ENCODE measurements around the gene FAM47E. TPM values are rescaled to one million over a fixed set of nuclear protein-coding genes. Genes with fewer than 3 reads are reported as not detected.

FAM47E gene
- total RNA-seq, 1 experiment from 2014 or later, result 2.0 TPM

DNA sequence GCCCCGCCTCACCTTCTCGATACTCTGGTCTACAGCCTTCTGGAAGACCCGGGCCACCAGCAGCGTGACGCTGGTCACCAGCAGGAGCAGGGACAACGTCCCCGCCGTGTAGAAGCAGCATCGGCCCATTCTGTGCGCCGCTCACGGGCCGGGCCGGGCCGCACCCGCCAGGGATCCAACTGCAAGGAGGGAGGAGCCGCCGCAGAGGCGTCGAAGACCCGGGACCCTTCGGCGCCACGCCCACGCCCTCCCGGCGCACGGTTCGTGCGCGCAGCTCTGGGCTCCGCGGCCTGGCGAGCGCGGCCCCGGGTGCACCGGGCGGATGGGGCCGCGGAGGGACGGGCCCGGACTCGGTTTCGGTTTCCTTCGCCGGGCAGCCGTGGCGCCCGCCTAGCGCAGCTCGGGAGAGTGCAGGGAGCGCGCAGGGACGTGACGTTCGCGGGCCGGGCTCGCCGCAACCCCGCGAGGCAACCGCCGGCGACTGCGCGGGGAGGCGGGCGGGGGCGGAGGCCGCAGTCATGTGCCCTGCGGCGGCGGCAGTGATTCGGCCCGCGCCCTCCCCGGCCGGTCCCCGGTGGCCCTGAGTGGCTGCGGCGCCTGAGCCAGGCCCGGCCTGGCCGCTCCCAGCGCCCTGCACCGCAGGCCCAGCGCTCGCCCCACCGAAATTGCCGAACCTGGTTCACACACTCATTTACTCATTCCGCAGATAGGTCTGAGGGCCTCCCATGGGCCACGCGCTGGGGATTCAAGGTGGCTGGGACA, 37.9 kb upstream of the FAM47E start, which contains the start of gene SCARB2:
Gene SCARB2 (minus strand): TSS at position 410 of the 762 bp plus-strand sequence. CDS start 281 bp downstream, at position 129.
- Mint-ChIP-seq H3K4me1 (peaks cover 45 to 47% of the 10 kb centered on the region in 2 experiments), H3K27ac (peak within 1 kb of the TSS; percentile 63 to 97 (median 71)), H3K27me3 (ENCODE audit: low read depth) (peaks cover 15% of the 10 kb centered on the region), H3K4me3 (peak within 1 kb of the TSS; percentile 91 to 92), H3K36me3 (ENCODE audit: insufficient read depth in 1 of 3, low read depth in 3 of 3) (no peaks in the 10 kb centered on the region; a peak in 1 of 7 replicates), H3K9me3 (no peaks in the 10 kb centered on the region)
- Histone ChIP-seq H4K91ac (ENCODE audit: insufficient read length, low read depth, low read length) (no peak within 1 kb of the TSS), H2BK20ac (ENCODE audit: low read depth, low read length, poor library complexity, severe bottlenecking) (no peak within 1 kb of the TSS), H3K23ac (ENCODE audit: insufficient read length, low read depth, low read length) (no peak within 1 kb of the TSS), H2BK15ac (ENCODE audit: low read depth, low read length) (no peak within 1 kb of the TSS), H3K18ac (ENCODE audit: insufficient read length, low read depth, low read length) (peak within 1 kb of the TSS; percentile 73), H2AFZ (ENCODE audit: low read length) (no peak within 1 kb of the TSS), H4K20me1 (ENCODE audit: control insufficient read depth, insufficient read depth, insufficient read length) (no peaks in the 10 kb centered on the region), H2BK5ac (ENCODE audit: insufficient read length, low read length) (no peak within 1 kb of the TSS), H3T11ph (ENCODE audit: low read length) (no peak within 1 kb of the TSS), H3K79me1 (ENCODE audit: insufficient read depth, low read depth, low read length, poor library complexity, severe bottlenecking) (no peaks in the 10 kb centered on the region), H3K9ac (ENCODE audit: extremely low read depth, insufficient read length, low read length) (peak within 1 kb of the TSS; percentile 71), H3K23me2 (ENCODE audit: insufficient read length, low read depth, low read length, poor library complexity, severe bottlenecking) (peaks cover 10% of the 10 kb centered on the region), H2AK5ac (ENCODE audit: insufficient read length, low read length) (no peak within 1 kb of the TSS), H2BK120ac (ENCODE audit: low read depth, low read length, poor library complexity, severe bottlenecking) (no peak within 1 kb of the TSS), H4K5ac (ENCODE audit: insufficient read length, low read depth, low read length) (no peak within 1 kb of the TSS), H3K4me1 (ENCODE audit: insufficient read depth, low read length) (peaks cover 7% of the 10 kb centered on the region; the same call in 1 of the 2 replicates), H3K4me2 (ENCODE audit: insufficient read depth, insufficient read length, low read length) (peak within 1 kb of the TSS; percentile 88), H3K4ac (ENCODE audit: low read depth, low read length) (no peak within 1 kb of the TSS), H3K9me3 (ENCODE audit: control insufficient read depth, low read depth, low read length) (no peaks in the 10 kb centered on the region), H3K56ac (ENCODE audit: insufficient read length, low read depth, low read length) (no peak within 1 kb of the TSS), H3K27me3 (ENCODE audit: insufficient read depth, low read length) (no peaks in the 10 kb centered on the region), H3K79me2 (ENCODE audit: insufficient read depth, low read length) (no peaks in the 10 kb centered on the region; the same call in 1 of the 2 replicates), H2BK12ac (ENCODE audit: insufficient read length, low read depth, low read length) (no peak within 1 kb of the TSS), H3K14ac (ENCODE audit: insufficient read depth, low read length) (peak within 1 kb of the TSS; percentile 72), H3K27ac (ENCODE audit: insufficient read length, low read depth, low read length) (peak within 1 kb of the TSS; percentile 29), H4K8ac (replicated peaks; ENCODE audit: insufficient read length, low read depth, low read length) (no peak within 1 kb of the TSS)
- peak; percentile 83 for DNase-seq
- no CpG with 5 or more reads among the region's 94 CpGs for WGBS (ENCODE audit: extremely low coverage, insufficient read length, low lambda C conversion rate)
- TF ChIP-seq, protein P1, sequence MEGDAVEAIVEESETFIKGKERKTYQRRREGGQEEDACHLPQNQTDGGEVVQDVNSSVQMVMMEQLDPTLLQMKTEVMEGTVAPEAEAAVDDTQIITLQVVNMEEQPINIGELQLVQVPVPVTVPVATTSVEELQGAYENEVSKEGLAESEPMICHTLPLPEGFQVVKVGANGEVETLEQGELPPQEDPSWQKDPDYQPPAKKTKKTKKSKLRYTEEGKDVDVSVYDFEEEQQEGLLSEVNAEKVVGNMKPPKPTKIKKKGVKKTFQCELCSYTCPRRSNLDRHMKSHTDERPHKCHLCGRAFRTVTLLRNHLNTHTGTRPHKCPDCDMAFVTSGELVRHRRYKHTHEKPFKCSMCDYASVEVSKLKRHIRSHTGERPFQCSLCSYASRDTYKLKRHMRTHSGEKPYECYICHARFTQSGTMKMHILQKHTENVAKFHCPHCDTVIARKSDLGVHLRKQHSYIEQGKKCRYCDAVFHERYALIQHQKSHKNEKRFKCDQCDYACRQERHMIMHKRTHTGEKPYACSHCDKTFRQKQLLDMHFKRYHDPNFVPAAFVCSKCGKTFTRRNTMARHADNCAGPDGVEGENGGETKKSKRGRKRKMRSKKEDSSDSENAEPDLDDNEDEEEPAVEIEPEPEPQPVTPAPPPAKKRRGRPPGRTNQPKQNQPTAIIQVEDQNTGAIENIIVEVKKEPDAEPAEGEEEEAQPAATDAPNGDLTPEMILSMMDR (conservative IDR thresholded peaks at IDR 0.05), result 0 out of 3 replicates have a peak, but pooled peaks have one; percentile 12

All from H9 (cell line).